Thyroid gland (tissue), 4 donors: ENCODE results near the gene OSTN. TPM values are rescaled to one million over a fixed set of nuclear protein-coding genes. Genes with fewer than 3 reads are reported as not detected.

ENCODE experiments used
- DNase-seq, 2 donors: peaks; one replicate each; pipeline ENCODE4 v3.0.0-alpha.2; 2019
- H3K27ac ChIP-seq, 3 donors: fragments of 200-600 bp; sonication (generic); 1 replicate in 2 of 3; 2 replicates in 1 of 3; pipeline ENCODE4 v1.5.1; 2016 to 2019; ENCODE audit warnings: mild to moderate bottlenecking in 1 of 3, moderate library complexity in 1 of 3
- H3K27me3 ChIP-seq: fragments of 200-600 bp; sonication (generic); one replicate; pipeline ENCODE4 v1.5.1; 2019
- H3K36me3 ChIP-seq, 2 donors: fragments of 200-600 bp; sonication (generic); one replicate each; pipeline ENCODE4 v1.5.1; 2016 to 2019
- H3K4me1 ChIP-seq, 2 donors: fragments of 200-600 bp; sonication (generic); one replicate each; pipeline ENCODE4 v1.5.1; 2017 to 2019
- H3K4me3 ChIP-seq, 3 donors: fragments of 200-600 bp; sonication (generic); replicated peaks in 1 of 3; 1 replicate in 2 of 3; 2 replicates in 1 of 3; pipeline ENCODE4 v1.5.1; 2016; ENCODE audit warnings: mild to moderate bottlenecking in 1 of 3
- H3K9me3 ChIP-seq: fragments of 200-600 bp; sonication (generic); one replicate; pipeline ENCODE4 v1.5.1; 2017
- CTCF ChIP-seq, 6 experiments: fragments of 200-600 bp in 3 of 6; fragments of 450-650 bp in 3 of 6; sonication (generic) in 3 of 6; IDR thresholded peaks; one replicate each; pipeline ENCODE4 v1.5.1; 2016 to 2019; ENCODE audit warnings: antibody characterized with exemption in 6 of 6, mild to moderate bottlenecking in 2 of 6, inconsistent platforms in 1 of 6, moderate library complexity in 1 of 6
- POLR2A ChIP-seq, 2 donors: fragments of 450-650 bp; IDR thresholded peaks; one replicate each; pipeline ENCODE4 v1.6.1; 2017; ENCODE audit warnings: antibody characterized with exemption in 2 of 2, mild to moderate bottlenecking in 2 of 2, moderate library complexity in 1 of 2
- WGBS, 2 donors: methylation state at CpG; one replicate each; pipeline ENCODE4 v1.1.5; 2017; 5-methylcytosine and 5-hydroxymethylcytosine counted together
- intact Hi-C: fragments of 100-400 bp; cut with DNase I; formaldehyde crosslinking; loops from one replicate; pipeline ENCODE4 v1.15.1; 2023
- total RNA-seq, 4 donors: library from RNA; depleted of rRNA; stranded (reverse); fragments of >200 nt; gene quantifications; one replicate each; pipeline ENCODE4 v1.2.3, GENCODE V29; 2016

The OSTN gene
- total RNA-seq, 4 donors from 2014 or later: not detected

- Histone ChIP-seq H3K27me3 (no peaks in the 10 kb centered on the region), H3K4me3 (no peak overlapping the region), H3K9me3 (no peaks in the 10 kb centered on the region), H3K4me1 (no peaks in the 10 kb centered on the region), H3K36me3 (no peaks in the 10 kb centered on the region), H3K27ac (no peak overlapping the region)
- intact Hi-C loops: no loop called here
- DNase-seq: no peak
- TF ChIP-seq CTCF (IDR thresholded peaks at IDR 0.05) (no peak), POLR2A (IDR thresholded peaks at IDR 0.05) (no peak)
- WGBS, 2 donors: 96 to 100% methylated on average over 1 of the region's 1 CpG
Observed at GRCh38 chr3:191294291-191294690, 95.2 kb downstream of the OSTN start.

GRCh38 chr3:191296041-191296541 is 97.0 kb downstream of the OSTN start:
- Histone ChIP-seq H3K36me3 (no peaks in the 10 kb centered on the region), H3K4me1 (no peaks in the 10 kb centered on the region), H3K27ac (no peak overlapping the region), H3K9me3 (no peaks in the 10 kb centered on the region), H3K27me3 (no peaks in the 10 kb centered on the region), H3K4me3 (no peak overlapping the region)
- no peak for DNase-seq
- 64 to 81% methylated on average over 4 of the region's 4 CpGs for WGBS, 2 donors
- intact Hi-C loops: no loop called here
- TF ChIP-seq CTCF (IDR thresholded peaks at IDR 0.05) (no peak), POLR2A (IDR thresholded peaks at IDR 0.05) (no peak)

GRCh38 chr3:191298846-191299245 is 99.8 kb downstream of the OSTN start:
- H3K27me3 ChIP-seq: no peaks in the 10 kb centered on the region
- H3K4me1 ChIP-seq: no peaks in the 10 kb centered on the region
- H3K27ac ChIP-seq: no peak overlapping the region
- no peaks in the 10 kb centered on the region for H3K36me3 ChIP-seq
- no peak for DNase-seq
- H3K9me3 ChIP-seq: no peaks in the 10 kb centered on the region
- H3K4me3 ChIP-seq: no peak overlapping the region
- intact Hi-C loops: no loop called here
- TF ChIP-seq POLR2A (IDR thresholded peaks at IDR 0.05) (no peak), CTCF (IDR thresholded peaks at IDR 0.05) (no peak)

- WGBS, 2 donors: 75 to 88% methylated on average over 1 of the region's 1 CpG
- no peak for DNase-seq
- Histone ChIP-seq H3K27me3 (no peaks in the 10 kb centered on the region), H3K27ac (no peak overlapping the region), H3K4me3 (no peak overlapping the region), H3K9me3 (no peaks in the 10 kb centered on the region), H3K36me3 (no peaks in the 10 kb centered on the region), H3K4me1 (no peaks in the 10 kb centered on the region)
- TF ChIP-seq POLR2A (IDR thresholded peaks at IDR 0.05): no peak
- intact Hi-C loops: no loop called here
Observed at GRCh38 chr3:191300422-191300821, 101.4 kb downstream of the OSTN start.

- 91 to 93% methylated on average over 1 of the region's 1 CpG for WGBS, 2 donors
- intact Hi-C loops: no loop called here
- no peak for TF ChIP-seq CTCF (IDR thresholded peaks at IDR 0.05)
- TF ChIP-seq POLR2A (IDR thresholded peaks at IDR 0.05): no peak
Observed at GRCh38 chr3:191301017-191301416, 102.0 kb downstream of the OSTN start.

More at GRCh38 chr3:191301017-191301416, 102.0 kb downstream of the OSTN start:
- Histone ChIP-seq H3K4me1 (no peaks in the 10 kb centered on the region), H3K27me3 (no peaks in the 10 kb centered on the region), H3K9me3 (no peaks in the 10 kb centered on the region), H3K4me3 (no peak overlapping the region), H3K27ac (no peak overlapping the region), H3K36me3 (no peaks in the 10 kb centered on the region)
- no peak for DNase-seq
